ENCODE results near the gene IL1A.

GRCh38 chr2:112783187-112783714, 1.0 kb downstream of the IL1A start:
- TF ChIP-seq POLR2AphosphoS5 (IDR thresholded peaks at IDR 0.05) (no peak), CTCF (IDR thresholded peaks at IDR 0.05) (no peak), POLR2A (IDR thresholded peaks at IDR 0.05) (no peak)
